HepG2 (cell line): Measurements from ENCODE around the gene THADA. TPM values are rescaled to one million over a fixed set of nuclear protein-coding genes. Genes with fewer than 3 reads are reported as not detected.

Experiments
- ATF2 ChIP-seq: sonication (generic); formaldehyde crosslinking; IDR thresholded peaks from 2 replicates; pipeline ENCODE4 v1.4.0; 2020; ENCODE audit warnings: missing genetic modification reagents
- BCL6 ChIP-seq: IDR thresholded peaks from 2 replicates; pipeline ENCODE4 v1.6.1; 2016; ENCODE audit warnings: missing genetic modification reagents, missing compliant biosample characterization
- CEBPG ChIP-seq: IDR thresholded peaks from 2 replicates; pipeline ENCODE4 v1.6.1; 2016
- FOXP4 ChIP-seq: sonication (generic); formaldehyde crosslinking; IDR thresholded peaks from 2 replicates; pipeline ENCODE4 v1.4.0; 2020; ENCODE audit warnings: missing genetic modification reagents
- GATAD2A ChIP-seq: IDR thresholded peaks from 2 replicates; pipeline ENCODE4 v1.6.1; 2016
- GPBP1L1 ChIP-seq: sonication (generic); formaldehyde crosslinking; IDR thresholded peaks from 2 replicates; pipeline ENCODE4 v1.5.0; 2020; ENCODE audit warnings: mild to moderate bottlenecking, missing genetic modification reagents
- MAFK ChIP-seq, 2 experiments: IDR thresholded peaks in 1 of 2; conservative IDR thresholded peaks in 1 of 2; 2 replicates each; pipeline ENCODE4 v1.6.1; 2011; ENCODE audit warnings: improper control_type of control experiment in 2 of 2, low read length in 2 of 2
- NFAT5 ChIP-seq: sonication (generic); formaldehyde crosslinking; IDR thresholded peaks from 2 replicates; pipeline ENCODE4 v1.4.0; 2020; ENCODE audit warnings: missing genetic modification reagents
- NFIB ChIP-seq: sonication (generic); formaldehyde crosslinking; IDR thresholded peaks from 2 replicates; pipeline ENCODE4 v1.9.0; 2021; ENCODE audit warnings: missing genetic modification reagents, mild to moderate bottlenecking, borderline replicate concordance
- NFIC ChIP-seq: IDR thresholded peaks from 2 replicates; pipeline ENCODE4 v1.6.1; 2012; ENCODE audit warnings: mild to moderate bottlenecking, low read length, inconsistent platforms
- RCOR2 ChIP-seq: IDR thresholded peaks from 2 replicates; pipeline ENCODE4 v1.6.1; 2016; ENCODE audit warnings: missing biosample characterization, missing genetic modification reagents
- TCF7 ChIP-seq: sonication (generic); IDR thresholded peaks from 2 replicates; pipeline ENCODE4 v1.6.1; 2016; ENCODE audit warnings: antibody characterized with exemption, low read depth
- ZNF609 ChIP-seq: sonication (generic); formaldehyde crosslinking; IDR thresholded peaks from 2 replicates; pipeline ENCODE4 v1.4.0; 2020; ENCODE audit warnings: mild to moderate bottlenecking, missing genetic modification reagents, borderline replicate concordance
- ZNF749 ChIP-seq: sonication (generic); formaldehyde crosslinking; IDR thresholded peaks from 2 replicates; pipeline ENCODE4 v1.8.0; 2022; ENCODE audit warnings: mild to moderate bottlenecking, missing genetic modification reagents, moderate library complexity, borderline replicate concordance
- ZNF878 ChIP-seq: sonication (generic); formaldehyde crosslinking; IDR thresholded peaks from 2 replicates; pipeline ENCODE4 v1.8.1; 2023; ENCODE audit warnings: mild to moderate bottlenecking, missing genetic modification reagents, moderate library complexity
- polyA plus RNA-seq, 8 experiments: library from polyadenylated mRNA; depleted of rRNA in 3 of 8; stranded (reverse) in 7 of 8; unstranded in 1 of 8; fragments of >200 nt; fragmentation: Illumina TruSeq in 4 of 8; extraction: Trizol in 4 of 8; gene quantifications; 2 replicates each; pipeline versions ENCODE4 v1.2.1 to v1.2.3, GENCODE V29; 2011 to 2016; ENCODE audit warnings: low read depth in 4 of 8, missing spikeins in 1 of 8, mixed read lengths in 1 of 8; ENCODE audit not compliant: insufficient read depth in 1 of 8
- total RNA-seq, 5 experiments: library from RNA; depleted of rRNA; stranded (reverse); fragments of >200 nt; fragmentation: Illumina TruSeq; extraction: Trizol; gene quantifications; 2 replicates each; pipeline ENCODE4 v1.2.3, GENCODE V29; 2016; ENCODE audit warnings: low read depth in 1 of 5

THADA gene
- total and polyA plus RNA-seq, 2 of the 13 experiments (the other 11 are each of a cell fraction or from before 2014, with no cell fraction given), result 12.7 to 21.7 TPM

- TF ChIP-seq NFAT5 (no peak), TCF7 (peak; percentile 35; the same call in 1 of the 2 replicates), GPBP1L1 (CRISPR knock-in tag) (no peak), FOXP4 (CRISPR knock-in tag) (peak; percentile 48; the same call in 1 of the 2 replicates), GATAD2A (CRISPR knock-in tag) (peak; percentile 80), CEBPG (CRISPR knock-in tag) (peak; percentile 52), NFIC (peak; percentile 45; the same call in 1 of the 2 replicates), ZNF609 (CRISPR knock-in tag) (peak; percentile 66; the same call in 1 of the 2 replicates), NFIB (CRISPR knock-in tag) (no peak), ZNF878 (CRISPR knock-in tag) (no peak), BCL6 (0 out of 2 replicates have a peak, but pooled peaks have one; percentile 53), ZNF749 (no peak), MAFK (conservative IDR thresholded peaks at IDR 0.05 in 1 of 2, IDR thresholded peaks at IDR 0.05 in 1 of 2; ENCODE audit: low read length in 2 of 2) (no peak), RCOR2 (CRISPR knock-in tag) (peak; percentile 60), ATF2 (CRISPR knock-in tag) (peak; percentile 12; the same call in 1 of the 2 replicates)
Observed at GRCh38 chr2:43420389-43420801, 175.4 kb downstream of the THADA start (continued).
